HG02938 (cell line): ENCODE measurements around the gene ZNF559.
A peak's percentile ranks its signal among the peaks of the same experiment; 100 is the strongest.
"Not testable (repeated sequence)": the region's sequence is repeated elsewhere in the genome, so short reads cannot be mapped to it uniquely, and the experiment has no call there.

Experiments
- ATAC-seq: cut with Tn5 transposase; IDR thresholded peaks from one replicate; pipeline ENCODE4 v1.9.1; 2021; ENCODE audit warnings: mild to moderate bottlenecking, moderate library complexity; ENCODE audit not compliant: unreplicated experiment

ZNF559 gene

DNA sequence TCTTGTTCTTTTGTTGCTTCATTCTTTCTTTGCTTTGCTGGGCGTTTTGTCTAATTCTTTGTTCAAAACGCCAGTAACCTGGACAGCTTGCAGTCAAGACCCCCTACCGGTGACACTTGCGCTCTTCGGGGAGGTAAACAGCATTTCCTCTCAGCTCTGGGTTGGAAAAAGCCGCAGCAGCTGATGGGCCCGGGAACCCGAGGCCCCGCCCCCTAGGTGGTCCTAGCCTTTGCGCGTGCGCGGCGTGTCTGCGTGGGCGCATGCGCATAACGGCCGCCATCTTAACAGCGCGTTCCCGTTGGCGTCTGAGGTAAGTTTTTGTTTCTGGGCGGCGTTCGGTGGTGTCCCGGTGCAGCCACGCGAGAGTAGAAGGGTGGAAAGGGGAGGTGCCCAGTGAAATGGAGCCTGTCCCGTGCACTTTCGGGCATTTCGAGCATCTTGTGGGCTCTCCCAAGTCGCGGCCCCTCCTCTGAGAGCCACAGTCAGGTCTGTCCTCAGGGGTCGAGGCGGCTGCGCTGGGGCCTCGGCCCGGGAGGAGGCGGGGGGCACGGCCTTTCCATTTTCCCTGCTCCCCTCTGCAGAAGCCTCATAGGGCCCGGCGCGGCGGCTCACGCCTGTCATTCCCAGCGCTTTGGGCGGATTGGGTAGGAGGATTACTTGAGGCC is at the start of gene ZNF559:
ZNF559 (plus strand) TSS at position 261 of the 665 bp plus-strand sequence. CDS start 14,371 bp downstream, outside the sequence.
- ATAC-seq, result peak; percentile 95

DNA sequence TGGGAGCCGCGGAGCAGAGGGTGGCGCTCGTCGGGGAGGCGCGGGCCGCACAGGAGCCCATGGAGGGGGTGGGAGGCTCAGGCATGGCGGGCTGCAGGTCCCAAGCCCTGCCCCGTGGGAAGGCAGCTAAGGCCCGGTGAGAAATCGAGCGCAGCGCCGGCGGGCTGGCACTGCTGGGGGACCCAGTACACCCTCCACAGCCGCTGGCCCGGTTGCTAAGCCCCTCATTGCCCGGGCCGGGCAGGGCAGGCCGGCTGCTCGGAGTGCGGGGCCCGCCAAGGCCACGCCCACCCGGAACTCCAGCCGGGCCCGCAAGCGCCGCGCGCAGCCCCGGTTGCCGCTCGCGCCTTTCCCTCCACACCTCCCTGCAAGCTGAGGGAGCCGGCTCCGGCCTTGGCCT is 40.5 kb upstream of the ZNF559 start:
- not testable (repeated sequence) for ATAC-seq

DNA sequence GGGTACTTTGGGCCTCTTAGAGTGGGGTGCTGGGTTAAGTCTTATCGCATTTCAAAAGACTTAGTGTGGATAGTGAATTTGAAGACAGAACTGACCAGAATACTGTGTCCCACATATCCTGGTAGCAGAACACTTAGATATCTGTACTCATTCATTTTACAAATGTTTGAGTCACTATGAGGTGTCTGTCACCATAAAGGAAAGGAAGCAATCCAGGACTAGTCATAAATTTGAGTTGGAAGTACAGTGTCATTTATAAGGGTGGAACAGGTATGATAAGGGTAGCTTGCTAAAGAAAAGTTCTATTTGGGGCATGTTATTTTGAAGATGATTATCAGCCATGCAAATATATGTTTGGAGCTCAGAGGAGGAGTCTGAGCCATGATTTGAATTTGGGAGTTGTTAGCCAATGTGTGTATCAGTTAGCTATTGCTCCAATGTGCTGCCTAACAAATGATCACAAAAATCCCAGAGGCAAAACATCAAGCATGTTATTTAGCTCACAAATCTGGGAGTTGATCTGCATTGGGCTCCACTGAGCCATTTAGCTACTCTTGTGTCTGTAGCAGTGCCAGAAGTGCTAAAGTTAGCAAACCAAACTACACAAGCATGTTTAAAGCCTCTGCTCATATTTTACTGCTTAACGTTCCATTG is 34.6 kb upstream of the ZNF559 start:
- ATAC-seq, result no peak

DNA sequence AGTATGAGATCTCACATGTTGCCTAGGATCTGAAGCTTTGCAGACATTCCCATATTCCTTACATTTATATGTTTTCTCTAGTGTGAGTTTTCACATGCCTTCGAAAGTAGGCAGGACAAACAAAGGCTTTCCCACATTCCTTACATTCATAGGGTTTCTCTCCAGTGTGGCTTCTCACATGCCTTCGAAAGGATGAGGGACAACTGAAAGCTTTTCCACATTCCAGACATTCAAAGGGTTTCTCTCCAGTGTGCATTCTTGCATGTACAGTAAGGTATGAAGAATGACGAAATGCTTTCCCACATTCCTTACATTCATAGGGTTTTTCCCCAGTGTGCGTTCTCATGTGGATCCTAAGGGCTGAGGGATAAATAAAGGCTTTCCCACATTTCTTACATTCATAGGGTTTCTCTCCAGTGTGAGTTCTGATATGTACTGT is 28.5 kb upstream of the ZNF559 start:
- ATAC-seq, result no peak

DNA sequence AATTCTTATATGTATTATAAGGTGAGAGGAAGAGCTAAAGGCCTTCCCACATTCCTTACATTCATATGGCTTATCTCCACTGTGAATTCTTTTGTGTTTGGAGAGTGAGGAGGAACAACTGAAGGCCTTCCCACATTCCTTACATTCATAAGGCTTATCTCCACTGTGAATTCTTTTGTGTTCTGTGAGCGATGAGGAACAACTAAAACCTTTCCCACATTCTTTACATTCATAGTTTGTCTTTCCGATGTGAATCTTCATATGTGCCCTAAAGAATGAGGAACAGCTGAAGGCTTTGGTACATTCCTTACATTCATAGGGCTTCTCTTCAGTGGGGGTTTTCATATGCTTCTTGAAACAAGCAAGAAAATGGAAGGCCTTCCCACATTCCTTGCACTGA is 27.6 kb upstream of the ZNF559 start:
- no peak for ATAC-seq

DNA sequence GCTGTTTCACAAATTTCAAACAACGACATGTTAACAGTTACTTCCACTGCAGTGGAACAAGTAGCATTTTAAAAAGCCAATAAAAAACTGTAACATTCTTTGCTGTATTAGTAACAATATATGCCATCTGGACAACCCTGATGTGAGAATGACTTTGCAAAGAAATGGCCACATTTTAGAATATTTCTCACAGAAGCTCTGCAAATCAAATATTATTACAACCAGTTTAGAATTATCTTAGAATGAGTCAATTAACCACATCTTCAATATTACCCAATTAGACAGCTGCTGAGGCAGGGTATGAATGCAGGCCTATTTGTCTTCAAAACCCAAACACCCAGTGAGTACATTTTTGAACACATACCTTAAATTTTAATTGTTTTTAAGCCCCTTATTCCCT is 17.5 kb upstream of the ZNF559 start:
- ATAC-seq, result no peak

DNA sequence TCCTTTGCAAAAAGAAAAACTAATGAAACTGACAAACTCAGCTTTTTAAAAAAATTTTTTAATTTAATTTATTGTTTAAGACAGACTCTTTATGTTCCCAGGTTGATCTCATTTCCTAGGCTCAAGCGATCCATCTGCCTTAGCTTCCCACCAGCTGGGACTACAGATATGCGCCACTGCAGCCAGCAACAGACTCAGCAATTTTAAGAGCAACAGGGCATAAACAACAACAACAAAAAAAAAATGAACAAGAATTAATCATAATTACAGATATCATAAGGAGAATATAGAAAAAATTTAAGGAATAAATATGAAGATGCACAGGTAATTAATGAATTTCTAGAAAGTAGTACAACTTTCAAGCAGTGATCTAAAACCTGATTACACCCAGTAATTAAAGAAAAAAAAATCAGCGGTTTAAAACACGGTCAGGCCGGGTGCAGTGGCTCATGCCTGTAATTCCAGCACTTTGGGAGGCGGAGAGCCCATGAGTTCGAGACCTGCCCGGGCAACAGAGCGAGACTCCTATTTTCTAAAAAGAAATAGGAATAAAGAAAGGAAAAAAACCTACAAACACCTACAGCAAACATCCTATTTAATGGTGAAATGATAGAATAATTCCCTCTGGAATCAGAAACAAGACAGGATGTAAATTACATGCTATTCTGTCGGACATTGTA is 15.7 kb upstream of the ZNF559 start:
- ATAC-seq, result no peak

DNA sequence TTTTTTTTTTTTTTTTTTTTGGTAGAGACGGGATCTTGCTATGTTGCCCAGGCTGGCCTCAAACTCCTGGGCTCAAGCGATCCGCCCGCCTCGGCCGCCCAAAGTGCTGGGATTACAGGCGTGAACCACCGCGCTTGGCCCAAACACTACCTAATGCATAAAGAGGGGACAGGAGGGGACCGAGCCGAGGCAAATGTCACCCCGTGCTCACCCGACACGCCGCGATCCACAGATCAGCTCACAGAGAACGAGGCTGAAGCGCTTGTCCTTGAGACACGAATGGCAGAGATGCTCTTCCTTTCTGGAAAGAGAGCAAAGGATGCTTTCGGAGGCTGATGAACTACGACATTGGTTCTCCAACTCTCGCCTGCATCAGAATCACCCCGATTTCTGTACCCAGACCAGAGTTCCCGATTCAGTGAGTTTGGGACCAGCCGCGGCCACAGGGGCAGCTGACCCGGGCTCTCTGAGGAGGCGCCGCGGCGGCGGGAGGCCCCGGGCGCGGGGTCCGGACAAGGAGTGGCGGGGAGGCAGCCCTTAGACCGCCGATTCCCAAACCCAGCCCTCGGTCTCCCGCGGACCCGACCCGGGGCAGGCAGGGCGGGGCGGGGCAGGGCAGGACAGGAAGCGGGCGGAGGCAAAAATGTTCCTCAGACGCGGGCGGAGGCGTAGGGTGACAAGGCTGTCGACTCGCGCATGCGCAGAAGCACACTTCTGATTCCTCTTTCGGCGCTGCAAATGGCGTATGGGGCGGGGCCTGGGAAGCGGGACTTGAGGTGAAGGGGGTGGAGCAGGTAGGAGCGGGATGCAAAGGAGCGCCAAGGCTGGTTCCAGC is 14.6 kb upstream of the ZNF559 start, which contains the start of gene ZNF699:
ZNF699 (minus strand) TSS at position 700 of the 835 bp plus-strand sequence. CDS start 4,719 bp downstream, outside the sequence.
- peak; percentile 87 for ATAC-seq

DNA sequence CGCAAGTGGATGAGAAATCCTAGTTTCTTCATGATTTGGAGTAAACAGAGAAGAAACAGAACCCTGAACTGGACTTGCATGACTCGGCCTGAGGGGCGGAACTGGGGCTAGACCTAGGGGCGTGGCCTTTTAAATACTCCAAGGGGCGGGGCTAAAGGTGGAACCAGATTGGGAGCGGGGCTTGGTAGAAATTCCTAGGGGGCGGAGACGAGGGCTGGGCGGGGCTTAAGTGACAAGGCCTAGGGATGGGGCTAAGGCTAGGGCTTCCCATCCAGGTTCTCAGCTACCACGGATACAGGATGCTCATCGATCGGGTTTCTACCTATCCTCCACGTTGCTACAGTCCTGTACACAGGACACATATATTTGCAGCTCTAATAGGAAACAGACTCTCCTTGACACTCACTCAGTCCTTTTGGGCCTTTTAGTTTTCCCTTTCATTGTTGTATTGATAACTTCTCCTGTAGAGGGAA is 14.0 kb upstream of the ZNF559 start:
- peak; percentile 63 for ATAC-seq

DNA sequence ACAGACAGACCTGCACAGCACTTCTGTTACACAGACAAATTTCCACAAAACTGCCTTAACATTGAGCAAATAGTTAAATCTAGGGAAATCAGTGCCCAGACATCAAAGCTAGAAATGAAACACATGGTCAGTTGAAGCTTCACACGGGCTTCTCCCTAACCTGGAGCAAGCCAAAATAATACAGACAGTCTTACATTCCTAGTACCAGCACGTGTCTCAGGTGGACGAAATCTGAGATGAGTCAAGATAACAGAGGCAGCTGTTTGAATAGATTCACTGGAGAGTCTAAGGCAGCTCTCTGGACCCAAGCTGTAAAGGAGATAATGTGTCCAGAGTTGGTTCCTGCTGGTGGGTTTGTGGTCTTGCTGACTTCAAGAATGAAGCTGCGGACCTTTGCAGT is 10.2 kb upstream of the ZNF559 start:
- ATAC-seq, result no peak

DNA sequence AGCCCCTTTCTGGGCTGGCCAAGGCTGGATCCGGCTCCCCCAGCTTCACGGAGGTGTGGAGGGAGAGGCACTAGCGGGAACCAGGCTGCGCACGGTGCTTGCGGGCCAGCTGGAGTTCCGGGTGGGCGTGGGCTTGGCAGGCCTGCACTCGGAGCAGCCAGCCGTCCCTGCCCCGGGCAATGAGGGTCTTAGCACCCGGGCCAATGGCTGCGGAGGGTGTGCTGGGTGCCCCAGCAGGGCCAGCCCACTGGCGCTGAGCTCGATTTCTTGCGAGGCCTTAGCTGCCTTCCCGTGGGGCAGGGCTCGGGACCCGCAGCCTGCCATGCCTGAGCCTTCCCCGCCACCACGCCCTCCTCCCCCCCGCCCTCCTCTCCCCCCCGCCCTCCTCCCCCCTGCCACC is 2.6 kb upstream of the ZNF559 start:
- no peak for ATAC-seq

DNA sequence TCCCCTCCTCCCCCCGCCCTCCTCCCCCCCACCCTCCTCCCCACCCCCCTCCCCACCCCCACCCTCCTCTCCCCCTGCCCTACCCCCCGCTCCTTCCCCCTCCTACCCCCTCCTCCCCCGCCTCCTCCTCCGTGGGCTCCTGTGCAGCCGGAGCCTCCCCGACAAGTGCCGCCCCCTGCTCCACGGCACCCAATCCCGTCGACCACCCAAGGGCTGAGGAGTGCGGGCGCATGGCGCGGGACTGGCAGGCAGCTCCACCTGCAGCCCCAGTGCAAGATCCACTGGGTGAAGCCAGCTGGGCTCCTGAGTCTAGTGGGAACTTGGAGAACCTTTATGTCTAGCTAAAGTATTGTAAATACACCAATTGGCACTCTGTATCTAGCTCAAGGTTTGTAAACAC is 2.2 kb upstream of the ZNF559 start:
- not testable (repeated sequence) for ATAC-seq

DNA sequence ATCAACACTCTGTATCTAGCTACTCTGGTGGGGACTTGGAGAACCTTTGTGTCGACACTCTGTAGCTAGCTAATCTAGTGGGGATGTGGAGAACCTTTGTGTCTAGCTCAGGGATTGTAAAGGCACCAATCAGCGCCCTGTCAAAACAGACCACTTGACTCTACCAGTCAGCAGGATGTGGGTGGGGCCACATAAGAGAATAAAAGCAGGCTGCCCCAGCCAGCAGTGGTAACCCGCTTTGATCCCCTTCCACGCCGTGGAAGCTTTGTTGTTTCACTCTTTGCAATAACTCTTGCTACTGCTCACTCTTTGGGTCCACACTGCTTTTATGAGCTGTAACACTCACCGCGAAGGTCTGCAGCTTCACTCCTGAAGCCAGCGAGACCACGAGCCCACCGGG is 1.8 kb upstream of the ZNF559 start:
- ATAC-seq, result not testable (repeated sequence)

DNA sequence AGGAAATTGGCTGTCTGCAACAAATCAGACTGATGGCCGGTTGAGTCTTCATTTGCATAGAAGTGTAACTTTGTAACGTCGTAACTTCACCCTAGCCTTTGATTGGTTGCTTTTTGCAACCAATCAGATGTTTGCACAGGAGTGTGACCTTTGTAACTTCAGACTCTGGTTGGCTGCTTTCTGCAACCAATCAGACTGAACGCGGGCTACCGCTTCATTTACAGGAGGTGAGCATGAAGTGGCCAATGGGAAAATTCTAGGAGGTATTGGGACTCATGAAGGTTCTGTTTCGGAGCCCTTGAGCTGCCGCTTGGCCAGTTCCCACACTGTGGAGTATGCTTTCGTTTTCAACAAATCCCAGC is 441 bp upstream of the ZNF559 start:
- ATAC-seq, result peak; percentile 40

DNA sequence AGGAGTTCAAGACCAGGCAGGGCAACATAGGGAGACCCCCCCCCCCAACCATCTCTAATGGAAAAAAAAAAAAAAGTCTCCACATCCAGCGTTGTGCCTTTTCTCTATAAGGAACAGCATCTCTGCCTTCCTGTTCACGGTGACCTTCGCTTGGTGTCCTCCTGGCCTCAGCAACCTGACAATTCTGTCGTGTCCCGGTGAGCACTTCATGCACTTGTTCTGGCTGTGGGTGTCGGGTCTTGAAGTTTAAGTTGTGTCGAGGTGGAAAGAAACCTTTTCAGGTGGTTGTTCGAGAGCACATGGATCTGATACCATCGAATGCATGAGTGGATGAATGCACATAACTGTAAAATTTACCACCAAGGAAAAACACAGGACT is 594 bp downstream of the ZNF559 start:
- ATAC-seq, result no peak

DNA sequence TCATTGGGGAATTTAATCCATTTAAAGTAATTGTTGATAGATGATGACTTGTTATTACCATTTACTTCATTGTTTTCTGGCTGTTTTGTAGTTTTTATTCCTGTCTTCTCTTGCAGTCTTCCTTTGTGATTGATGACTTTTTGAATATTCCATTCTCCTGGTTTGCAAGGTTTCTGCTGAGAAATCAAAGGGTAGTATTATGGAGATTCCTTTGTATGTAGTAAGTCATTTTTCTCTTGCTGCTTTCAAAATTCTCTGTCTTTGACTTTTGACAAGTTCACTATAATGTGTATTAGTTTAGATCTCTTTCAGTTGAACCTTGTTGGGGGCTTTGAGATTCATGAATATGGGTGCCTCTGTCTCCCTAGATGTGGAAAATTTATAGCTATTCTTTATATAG is 6.0 kb downstream of the ZNF559 start:
- no peak for ATAC-seq

DNA sequence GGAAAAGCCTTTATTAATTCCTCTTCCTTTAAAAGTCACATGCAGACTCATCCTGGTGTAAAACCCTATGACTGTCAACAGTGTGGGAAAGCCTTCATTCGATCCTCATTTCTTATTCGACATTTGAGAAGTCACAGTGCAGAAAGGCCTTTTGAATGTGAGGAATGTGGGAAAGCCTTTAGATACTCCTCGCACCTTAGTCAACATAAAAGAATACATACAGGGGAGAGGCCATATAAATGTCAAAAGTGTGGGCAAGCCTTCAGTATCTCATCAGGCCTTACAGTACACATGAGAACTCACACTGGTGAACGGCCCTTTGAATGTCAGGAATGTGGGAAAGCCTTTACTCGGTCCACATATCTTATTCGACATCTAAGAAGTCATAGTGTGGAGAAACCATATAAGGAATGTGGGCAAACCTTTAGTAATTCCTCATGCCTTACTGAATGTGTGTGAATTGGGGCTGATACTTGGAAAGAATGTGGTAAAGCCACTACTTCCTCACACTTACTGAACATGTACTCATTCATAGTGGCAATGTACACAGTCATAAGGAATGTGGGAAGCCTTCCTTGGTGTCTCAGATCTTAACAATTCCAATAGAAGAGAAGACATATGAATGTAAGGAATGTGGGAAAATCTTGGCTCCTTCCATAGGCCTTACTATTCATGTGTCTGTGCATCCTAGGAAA is 18.8 kb downstream of the ZNF559 start:
- ATAC-seq, result no peak

DNA sequence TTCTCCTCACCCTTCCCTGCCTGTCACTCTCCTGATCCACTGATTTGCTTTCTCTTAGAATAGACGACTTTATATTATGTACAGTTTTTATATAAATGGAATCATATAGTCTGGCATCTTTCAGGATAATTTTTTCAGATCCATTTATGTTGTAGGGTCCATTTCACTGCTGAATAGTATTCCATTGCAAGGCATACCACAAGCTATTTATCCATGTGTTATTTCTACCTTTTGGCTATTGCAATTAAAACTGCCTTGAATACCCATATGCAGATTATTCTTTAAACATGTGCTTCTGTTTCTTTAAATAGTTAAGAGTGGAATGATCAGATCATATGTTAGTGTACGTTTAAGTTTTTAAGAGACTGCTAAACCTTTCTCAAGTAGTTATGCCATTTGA is 21.0 kb downstream of the ZNF559 start:
- ATAC-seq, result no peak

DNA sequence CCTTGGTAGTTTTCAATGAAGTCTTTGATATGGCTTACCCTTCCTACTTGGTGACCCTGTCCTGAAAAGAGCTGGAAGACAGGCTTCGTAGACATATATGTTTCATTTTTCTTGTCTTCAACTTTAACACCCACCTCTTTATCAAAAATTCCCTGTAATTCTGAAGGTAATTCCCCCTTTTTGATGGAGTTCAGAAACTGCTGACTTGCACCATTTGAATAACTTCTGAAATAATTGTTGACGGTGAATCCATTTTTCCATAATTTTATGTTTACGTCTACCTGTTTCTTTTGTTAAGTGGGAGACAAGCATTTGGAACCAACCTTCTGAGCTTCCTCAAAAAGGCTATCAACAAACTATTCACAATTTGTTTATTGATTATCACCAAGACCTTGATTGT is 24.3 kb downstream of the ZNF559 start:
- ATAC-seq, result no peak

DNA sequence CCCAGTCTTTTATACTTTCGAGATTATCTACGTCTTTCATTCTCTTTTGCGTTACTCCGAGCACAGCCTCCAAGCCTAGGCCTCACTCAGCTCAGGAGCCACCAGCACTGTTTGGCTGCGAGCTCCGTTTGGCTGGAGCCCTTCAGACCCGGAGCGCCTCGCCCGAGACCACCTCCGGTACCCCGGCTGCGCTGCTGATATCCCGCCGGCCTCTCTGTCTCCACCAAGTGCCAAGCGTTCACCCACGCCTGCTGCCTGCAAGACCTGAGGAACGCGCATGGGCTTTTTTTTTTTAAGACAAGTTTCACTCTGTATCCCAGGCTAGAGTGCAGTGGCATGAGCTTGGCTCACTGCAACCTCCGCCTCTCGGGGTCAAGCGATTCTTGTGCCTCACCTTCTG is 24.7 kb downstream of the ZNF559 start:
- ATAC-seq, result no peak
